Measurements from ENCODE around the gene LRRC32.

DNA sequence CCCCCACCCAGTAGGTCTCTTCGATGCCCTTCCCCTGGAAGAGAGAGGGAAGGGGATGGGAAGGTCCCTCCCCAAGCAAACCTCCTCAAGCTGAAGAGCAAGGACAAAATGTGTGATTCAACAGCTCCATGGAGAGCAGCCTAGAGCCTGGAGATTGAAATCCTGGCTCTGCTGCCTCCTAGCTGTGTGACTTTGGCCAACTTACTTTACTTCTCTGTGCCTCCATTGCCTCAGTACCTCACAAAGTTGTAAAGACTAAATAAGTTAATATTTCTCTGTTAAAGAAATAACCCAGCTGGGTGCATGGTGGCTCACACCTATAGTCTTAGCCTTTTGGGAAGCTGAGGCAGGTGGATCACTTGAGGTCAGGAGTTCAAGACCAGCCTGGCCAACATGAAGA, 21.1 kb upstream of the LRRC32 start:
- TF ChIP-seq, protein P1, sequence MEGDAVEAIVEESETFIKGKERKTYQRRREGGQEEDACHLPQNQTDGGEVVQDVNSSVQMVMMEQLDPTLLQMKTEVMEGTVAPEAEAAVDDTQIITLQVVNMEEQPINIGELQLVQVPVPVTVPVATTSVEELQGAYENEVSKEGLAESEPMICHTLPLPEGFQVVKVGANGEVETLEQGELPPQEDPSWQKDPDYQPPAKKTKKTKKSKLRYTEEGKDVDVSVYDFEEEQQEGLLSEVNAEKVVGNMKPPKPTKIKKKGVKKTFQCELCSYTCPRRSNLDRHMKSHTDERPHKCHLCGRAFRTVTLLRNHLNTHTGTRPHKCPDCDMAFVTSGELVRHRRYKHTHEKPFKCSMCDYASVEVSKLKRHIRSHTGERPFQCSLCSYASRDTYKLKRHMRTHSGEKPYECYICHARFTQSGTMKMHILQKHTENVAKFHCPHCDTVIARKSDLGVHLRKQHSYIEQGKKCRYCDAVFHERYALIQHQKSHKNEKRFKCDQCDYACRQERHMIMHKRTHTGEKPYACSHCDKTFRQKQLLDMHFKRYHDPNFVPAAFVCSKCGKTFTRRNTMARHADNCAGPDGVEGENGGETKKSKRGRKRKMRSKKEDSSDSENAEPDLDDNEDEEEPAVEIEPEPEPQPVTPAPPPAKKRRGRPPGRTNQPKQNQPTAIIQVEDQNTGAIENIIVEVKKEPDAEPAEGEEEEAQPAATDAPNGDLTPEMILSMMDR (conservative IDR thresholded peaks at IDR 0.05; ENCODE audit: low read depth, low read length) = no peak
- TF ChIP-seq RFX5 (IDR thresholded peaks at IDR 0.05; ENCODE audit: low read depth, low read length) (no peak), MAFK (IDR thresholded peaks at IDR 0.05; ENCODE audit: low read depth, low read length) (no peak), MXI1 (IDR thresholded peaks at IDR 0.05; ENCODE audit: borderline replicate concordance, low read depth, low read length) (no peak), POLR2A (IDR thresholded peaks at IDR 0.05; ENCODE audit: low read depth, low read length) (no peak), SMC3 (IDR thresholded peaks at IDR 0.05; ENCODE audit: low read depth, low read length) (no peak), CEBPB (IDR thresholded peaks at IDR 0.05; ENCODE audit: low read depth, low read length) (no peak), MAZ (IDR thresholded peaks at IDR 0.05; ENCODE audit: borderline replicate concordance, low read depth, low read length) (no peak), BHLHE40 (IDR thresholded peaks at IDR 0.05; ENCODE audit: low read depth, low read length) (no peak), NFE2L2 (IDR thresholded peaks at IDR 0.05; ENCODE audit: low read depth, low read length) (no peak), RAD21 (IDR thresholded peaks at IDR 0.05; ENCODE audit: low read length) (no peak), FOS (IDR thresholded peaks at IDR 0.05; ENCODE audit: low read depth, low read length) (no peak)
- TF ChIP-seq, protein P2, sequence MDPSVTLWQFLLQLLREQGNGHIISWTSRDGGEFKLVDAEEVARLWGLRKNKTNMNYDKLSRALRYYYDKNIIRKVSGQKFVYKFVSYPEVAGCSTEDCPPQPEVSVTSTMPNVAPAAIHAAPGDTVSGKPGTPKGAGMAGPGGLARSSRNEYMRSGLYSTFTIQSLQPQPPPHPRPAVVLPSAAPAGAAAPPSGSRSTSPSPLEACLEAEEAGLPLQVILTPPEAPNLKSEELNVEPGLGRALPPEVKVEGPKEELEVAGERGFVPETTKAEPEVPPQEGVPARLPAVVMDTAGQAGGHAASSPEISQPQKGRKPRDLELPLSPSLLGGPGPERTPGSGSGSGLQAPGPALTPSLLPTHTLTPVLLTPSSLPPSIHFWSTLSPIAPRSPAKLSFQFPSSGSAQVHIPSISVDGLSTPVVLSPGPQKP (IDR thresholded peaks at IDR 0.05; ENCODE audit: borderline replicate concordance, low read depth, low read length) = no peak

Data from IMR-90 (cell line).